SU-DHL-6 (cell line): ENCODE data around the gene TDG.

Experiments
- EZH2phosphoT487 ChIP-seq: fragments of 200-600 bp; sonication (generic), shearing (Covaris generic); conservative IDR thresholded peaks from 2 replicates; pipeline ENCODE4 v1.6.1; 2018; ENCODE audit warnings: mild to moderate bottlenecking, antibody characterized with exemption, low read length, moderate library complexity, mixed read lengths
- TF ChIP-seq, protein P1 (sequence below): fragments of 200-600 bp; sonication (generic); IDR thresholded peaks from one replicate; pipeline ENCODE4 v1.5.1; 2017; ENCODE audit warnings: antibody characterized with exemption, mild to moderate bottlenecking, low read length, moderate library complexity; ENCODE audit not compliant: insufficient read depth, poor library complexity, severe bottlenecking

DNA sequence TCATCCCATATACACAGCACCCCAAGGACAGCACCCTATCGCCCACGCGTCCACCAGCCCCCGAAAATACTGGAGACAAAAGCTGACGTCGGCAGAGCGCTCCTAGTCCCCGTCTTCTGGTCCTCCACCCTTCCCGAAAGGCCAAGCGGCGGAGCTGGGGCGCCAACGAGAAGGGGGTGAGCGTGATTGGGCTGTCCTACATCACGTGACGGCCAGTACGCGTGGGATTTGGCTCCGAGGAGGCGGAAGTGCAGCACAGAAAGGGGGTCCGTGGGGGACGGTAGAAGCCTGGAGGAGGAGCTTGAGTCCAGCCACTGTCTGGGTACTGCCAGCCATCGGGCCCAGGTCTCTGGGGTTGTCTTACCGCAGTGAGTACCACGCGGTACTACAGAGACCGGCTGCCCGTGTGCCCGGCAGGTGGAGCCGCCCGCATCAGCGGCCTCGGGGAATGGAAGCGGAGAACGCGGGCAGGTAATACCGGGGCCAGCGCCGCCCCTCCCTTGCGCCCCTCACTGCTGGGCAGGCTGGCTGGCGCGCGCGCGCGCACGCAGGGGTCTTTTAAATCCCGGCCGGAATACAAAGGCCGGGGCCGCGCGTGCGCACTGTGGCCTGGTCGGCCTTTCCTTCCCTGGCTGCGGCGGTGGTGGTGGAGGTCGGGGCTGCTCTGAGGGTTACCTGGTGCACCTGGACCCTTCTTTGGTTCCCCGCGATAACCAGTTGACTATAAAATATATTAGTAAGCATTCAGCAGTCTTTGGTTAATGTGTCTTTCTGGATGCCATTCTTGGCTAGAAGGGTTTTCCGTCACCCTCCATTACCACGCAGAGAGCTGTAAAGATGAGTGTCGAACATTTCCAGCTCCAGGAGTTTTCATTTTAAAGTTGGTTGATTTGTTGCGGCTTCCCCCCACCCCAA lies at the start of gene TDG:
- TF ChIP-seq, protein P1, sequence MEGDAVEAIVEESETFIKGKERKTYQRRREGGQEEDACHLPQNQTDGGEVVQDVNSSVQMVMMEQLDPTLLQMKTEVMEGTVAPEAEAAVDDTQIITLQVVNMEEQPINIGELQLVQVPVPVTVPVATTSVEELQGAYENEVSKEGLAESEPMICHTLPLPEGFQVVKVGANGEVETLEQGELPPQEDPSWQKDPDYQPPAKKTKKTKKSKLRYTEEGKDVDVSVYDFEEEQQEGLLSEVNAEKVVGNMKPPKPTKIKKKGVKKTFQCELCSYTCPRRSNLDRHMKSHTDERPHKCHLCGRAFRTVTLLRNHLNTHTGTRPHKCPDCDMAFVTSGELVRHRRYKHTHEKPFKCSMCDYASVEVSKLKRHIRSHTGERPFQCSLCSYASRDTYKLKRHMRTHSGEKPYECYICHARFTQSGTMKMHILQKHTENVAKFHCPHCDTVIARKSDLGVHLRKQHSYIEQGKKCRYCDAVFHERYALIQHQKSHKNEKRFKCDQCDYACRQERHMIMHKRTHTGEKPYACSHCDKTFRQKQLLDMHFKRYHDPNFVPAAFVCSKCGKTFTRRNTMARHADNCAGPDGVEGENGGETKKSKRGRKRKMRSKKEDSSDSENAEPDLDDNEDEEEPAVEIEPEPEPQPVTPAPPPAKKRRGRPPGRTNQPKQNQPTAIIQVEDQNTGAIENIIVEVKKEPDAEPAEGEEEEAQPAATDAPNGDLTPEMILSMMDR = no peak
- TF ChIP-seq EZH2phosphoT487 = no peak
